Activated naive CD4-positive, alpha-beta T cell treated with anti-CD3 and anti-CD28 coated beads, Interleukin-2, amount 50 U/mL, for 24 hours (primary cell): ENCODE results near the gene IFNL2.
"Not testable (repeated sequence)": the region's sequence is repeated elsewhere in the genome, so short reads cannot be mapped to it uniquely, and the experiment has no call there.

Experiments used
- H3K27ac Mint-ChIP-seq: one replicate; pipeline ENCODE4 v1.8.0; 2021; ENCODE audit warnings: mild to moderate bottlenecking, mixed read lengths
- H3K27me3 Mint-ChIP-seq: one replicate; pipeline ENCODE4 v1.8.0; 2021; ENCODE audit warnings: mixed read lengths
- H3K36me3 Mint-ChIP-seq: one replicate; pipeline ENCODE4 v1.8.0; 2021; ENCODE audit warnings: mixed read lengths
- H3K4me1 Mint-ChIP-seq: one replicate; pipeline ENCODE4 v1.8.0; 2021; ENCODE audit warnings: mixed read lengths
- H3K4me3 Mint-ChIP-seq: one replicate; pipeline ENCODE4 v1.8.0; 2021; ENCODE audit warnings: mild to moderate bottlenecking, mixed read lengths
- H3K9me3 Mint-ChIP-seq: one replicate; pipeline ENCODE4 v1.8.0; 2021; ENCODE audit warnings: mixed read lengths

IFNL2 gene

DNA sequence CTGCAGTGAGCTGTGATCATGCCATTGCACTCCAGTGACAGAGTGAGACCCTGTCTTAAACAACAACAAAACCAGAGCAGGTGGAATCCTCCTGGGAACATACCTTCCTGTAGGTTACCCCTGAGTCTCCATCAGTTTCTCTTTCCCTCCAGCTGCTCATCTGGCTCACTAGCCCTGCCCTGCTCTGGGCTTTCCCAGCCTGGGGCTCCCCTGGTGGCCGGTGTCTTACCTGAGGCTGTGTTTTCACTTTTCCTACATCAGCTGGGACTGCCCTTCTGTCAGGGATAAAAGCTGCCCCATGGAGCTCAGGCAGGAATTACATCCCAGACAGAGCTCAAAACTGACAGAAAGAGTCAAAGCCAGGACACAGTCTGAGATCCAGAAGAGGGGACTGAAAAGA lies at the start of gene IFNL2:
TSS of gene IFNL2 (plus strand) at position 312 of the 400 bp plus-strand sequence. CDS start 173 bp downstream, outside the sequence.
- H3K4me1 Mint-ChIP-seq, H3K27ac Mint-ChIP-seq, H3K36me3 Mint-ChIP-seq, H3K4me3 Mint-ChIP-seq, H3K9me3 Mint-ChIP-seq: not testable (repeated sequence)
- peaks cover 13% of the 10 kb centered on the region for H3K27me3 Mint-ChIP-seq

DNA sequence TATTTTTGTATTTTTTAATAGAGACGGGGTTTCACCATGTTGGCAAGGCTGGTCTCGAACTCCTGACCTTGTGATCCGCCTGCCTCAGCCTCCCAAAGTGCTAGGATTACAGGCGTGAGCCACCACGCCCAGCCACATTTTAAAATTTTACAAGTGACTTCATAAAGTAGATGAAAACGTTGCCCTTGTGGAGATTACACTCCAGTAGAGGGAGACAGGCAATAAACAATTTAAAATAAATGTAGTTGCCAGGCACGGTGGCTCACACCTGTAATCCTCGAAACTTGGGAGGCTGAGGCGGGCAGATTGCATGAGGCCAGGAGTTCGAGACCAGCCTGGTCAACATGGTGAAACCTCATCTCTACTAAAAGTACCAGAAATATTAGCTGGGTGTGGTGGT lies 49.1 kb upstream of the IFNL2 start:
- not testable (repeated sequence) for H3K4me3 Mint-ChIP-seq, H3K9me3 Mint-ChIP-seq, H3K4me1 Mint-ChIP-seq, H3K36me3 Mint-ChIP-seq, H3K27ac Mint-ChIP-seq
- peaks cover 14% of the 10 kb centered on the region for H3K27me3 Mint-ChIP-seq

DNA sequence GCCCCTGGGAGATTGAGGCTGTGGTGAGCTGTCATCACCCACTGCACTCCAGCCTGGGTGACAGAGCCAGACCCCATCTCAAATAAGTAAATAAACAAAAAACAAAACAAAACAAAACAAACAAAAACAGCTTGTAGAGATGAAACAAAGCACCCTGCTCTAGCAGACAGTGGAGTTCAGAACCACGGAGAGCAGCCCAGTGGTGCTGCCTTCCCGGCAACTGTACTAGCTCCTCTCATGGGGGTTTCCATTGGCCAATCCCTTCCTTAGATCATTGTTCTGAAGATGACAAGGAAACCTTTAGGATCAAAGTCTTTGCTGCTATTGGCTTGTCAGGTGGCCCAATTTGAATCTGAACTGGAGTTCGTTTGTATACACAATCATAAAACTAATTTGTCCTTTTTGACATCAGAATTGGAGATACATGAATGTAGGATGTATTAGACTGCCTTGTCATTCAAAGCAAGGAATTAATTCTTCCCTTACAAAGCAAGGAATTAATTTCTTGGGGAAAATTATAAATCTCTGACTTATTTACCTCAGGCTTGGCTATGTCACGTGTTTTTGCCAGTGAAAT lies 44.4 kb upstream of the IFNL2 start:
- H3K4me1 Mint-ChIP-seq = no peaks in the 10 kb centered on the region
- no peaks in the 10 kb centered on the region for H3K9me3 Mint-ChIP-seq
- no peak overlapping the region for H3K4me3 Mint-ChIP-seq
- peaks cover 16% of the 10 kb centered on the region for H3K27me3 Mint-ChIP-seq
- H3K27ac Mint-ChIP-seq = no peak overlapping the region
- peaks cover 2% of the 10 kb centered on the region for H3K36me3 Mint-ChIP-seq

- no peaks in the 10 kb centered on the region for H3K9me3 Mint-ChIP-seq
- peaks cover 12% of the 10 kb centered on the region for H3K27me3 Mint-ChIP-seq
- no peak overlapping the region for H3K27ac Mint-ChIP-seq
- H3K36me3 Mint-ChIP-seq = peaks cover 2% of the 10 kb centered on the region
- H3K4me3 Mint-ChIP-seq = no peak overlapping the region
- H3K4me1 Mint-ChIP-seq = no peaks in the 10 kb centered on the region
Observed at GRCh38 chr19:39224910-39225309, 43.3 kb upstream of the IFNL2 start.

DNA sequence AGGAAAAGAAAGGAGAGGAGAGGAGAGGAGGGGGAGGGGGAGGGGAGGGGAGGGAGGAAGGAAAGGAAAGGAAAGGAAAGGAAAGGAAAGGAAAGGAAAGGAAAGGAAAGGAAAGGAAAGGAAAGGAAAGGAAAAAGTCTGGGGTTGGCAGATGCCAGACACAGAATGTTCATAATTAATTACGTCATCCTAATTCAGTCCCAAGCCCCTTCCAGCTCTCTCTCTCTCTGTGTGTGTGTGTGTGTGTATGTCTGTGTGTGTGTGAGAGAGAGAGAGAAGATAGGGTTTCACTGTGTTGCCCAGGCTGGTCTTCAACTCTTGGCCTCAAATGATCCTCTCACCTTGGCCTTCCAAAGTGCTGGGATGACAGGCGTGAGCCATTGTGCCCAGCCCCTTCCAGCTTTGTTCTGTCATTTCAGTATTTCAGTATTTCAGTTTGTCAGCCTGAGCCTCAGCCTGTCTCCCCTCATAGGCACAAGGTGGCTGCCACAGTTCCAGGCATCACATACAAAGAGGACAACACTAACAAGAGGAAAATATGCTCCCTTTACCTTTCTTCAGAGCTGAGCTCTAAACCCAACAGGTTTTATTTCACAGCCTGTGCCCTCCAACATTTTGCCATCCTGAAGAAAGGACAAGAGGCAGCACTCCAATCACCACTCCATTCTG lies 38.0 kb upstream of the IFNL2 start:
- H3K4me3 Mint-ChIP-seq = no peak overlapping the region
- H3K9me3 Mint-ChIP-seq = no peaks in the 10 kb centered on the region
- H3K4me1 Mint-ChIP-seq = no peaks in the 10 kb centered on the region
- H3K27ac Mint-ChIP-seq = no peak overlapping the region
- H3K27me3 Mint-ChIP-seq = no peaks in the 10 kb centered on the region
- H3K36me3 Mint-ChIP-seq = peaks cover 2% of the 10 kb centered on the region

- Mint-ChIP-seq H3K9me3 (no peaks in the 10 kb centered on the region), H3K36me3 (no peaks in the 10 kb centered on the region), H3K4me1 (peaks cover 19% of the 10 kb centered on the region), H3K27ac (no peak overlapping the region), H3K27me3 (no peaks in the 10 kb centered on the region), H3K4me3 (no peak overlapping the region)
Observed at GRCh38 chr19:39232708-39233107, 35.5 kb upstream of the IFNL2 start.

GRCh38 chr19:39236527-39236926 lies 31.7 kb upstream of the IFNL2 start:
- Mint-ChIP-seq H3K27me3 (no peaks in the 10 kb centered on the region), H3K4me3 (peak overlapping the region; percentile 34), H3K36me3 (no peaks in the 10 kb centered on the region), H3K4me1 (peaks cover 34% of the 10 kb centered on the region), H3K9me3 (no peaks in the 10 kb centered on the region), H3K27ac (peak overlapping the region; percentile 81)

DNA sequence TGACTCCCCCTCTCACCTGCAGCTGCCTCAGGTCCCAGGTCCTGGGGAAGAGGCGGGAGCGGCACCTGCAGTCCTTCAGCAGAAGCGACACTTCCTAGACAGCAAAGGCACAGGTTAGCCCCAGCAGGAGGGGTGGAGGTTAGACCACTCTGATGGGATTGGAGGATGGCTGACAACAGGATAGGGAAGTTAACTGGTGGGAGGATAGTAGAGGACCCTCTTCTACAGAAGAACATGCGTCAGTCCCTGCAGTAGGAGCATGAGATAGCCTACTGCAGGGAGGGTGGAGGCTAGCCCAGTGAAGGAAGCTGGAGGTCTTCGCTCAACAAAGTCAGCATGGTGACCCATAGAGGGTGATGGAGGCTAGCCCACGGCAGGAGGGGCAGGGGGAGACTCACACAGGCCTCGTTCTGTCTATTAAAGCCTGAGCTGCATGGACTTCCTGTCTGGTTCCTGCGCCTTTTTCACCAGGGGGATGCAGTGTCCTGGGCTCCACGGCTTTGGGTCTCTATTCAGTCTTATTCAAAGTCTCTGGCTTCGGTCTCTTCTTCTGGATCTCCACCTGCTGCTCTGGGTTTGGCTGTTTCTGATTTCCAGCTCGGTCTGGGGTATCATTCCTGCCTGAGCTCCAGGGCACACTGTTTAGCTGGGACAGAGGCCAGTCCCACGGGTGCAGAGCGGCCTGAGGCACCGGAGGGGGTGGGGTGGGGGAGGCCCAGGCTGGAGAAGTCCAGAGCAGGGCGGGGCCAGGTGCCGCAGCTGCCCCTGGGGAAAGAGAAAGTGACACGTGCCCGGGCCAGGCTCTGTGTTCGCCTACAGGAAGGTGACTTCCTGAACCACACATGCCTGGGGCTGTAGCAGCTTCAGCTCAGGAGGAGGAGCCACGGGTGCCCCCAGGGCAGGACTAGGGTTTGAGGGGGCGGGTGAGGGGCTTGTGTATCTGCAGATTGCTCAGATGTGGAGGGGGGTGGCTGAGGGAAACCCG lies 30.7 kb upstream of the IFNL2 start:
- Mint-ChIP-seq H3K4me1 (peaks cover 34% of the 10 kb centered on the region), H3K27ac (peak overlapping the region; percentile 95), H3K27me3 (no peaks in the 10 kb centered on the region), H3K9me3 (no peaks in the 10 kb centered on the region), H3K4me3 (peak overlapping the region; percentile 77), H3K36me3 (no peaks in the 10 kb centered on the region)

- Mint-ChIP-seq H3K4me3 (peak overlapping the region; percentile 77), H3K9me3 (no peaks in the 10 kb centered on the region), H3K27me3 (no peaks in the 10 kb centered on the region), H3K4me1 (peaks cover 34% of the 10 kb centered on the region), H3K36me3 (no peaks in the 10 kb centered on the region), H3K27ac (peak overlapping the region; percentile 95)
Observed at GRCh38 chr19:39238209-39238608, 30.0 kb upstream of the IFNL2 start.

DNA sequence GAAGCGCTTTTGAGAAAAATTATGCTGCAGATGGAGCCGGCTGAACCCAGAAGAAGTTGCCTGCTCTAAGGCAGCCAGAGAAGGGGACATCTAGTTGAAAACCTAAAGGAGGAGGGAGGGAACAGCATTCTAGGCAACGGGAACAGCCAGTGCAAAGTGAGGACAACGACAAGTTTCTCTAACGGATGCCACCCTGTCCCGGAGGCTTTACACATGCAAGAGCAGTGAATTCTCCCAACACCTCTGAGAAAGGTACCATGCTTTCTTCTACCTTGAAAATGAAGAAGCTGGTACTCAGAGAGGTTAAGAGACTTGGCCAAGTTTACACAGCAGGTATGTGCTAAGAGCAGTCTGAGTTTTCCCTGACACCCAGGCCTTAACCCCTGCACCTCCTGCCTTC lies 29.3 kb upstream of the IFNL2 start:
- no peak overlapping the region for H3K27ac Mint-ChIP-seq
- no peak overlapping the region for H3K4me3 Mint-ChIP-seq
- no peaks in the 10 kb centered on the region for H3K27me3 Mint-ChIP-seq
- H3K36me3 Mint-ChIP-seq = no peaks in the 10 kb centered on the region
- H3K4me1 Mint-ChIP-seq = peaks cover 34% of the 10 kb centered on the region
- no peaks in the 10 kb centered on the region for H3K9me3 Mint-ChIP-seq

GRCh38 chr19:39240421-39240820 lies 27.8 kb upstream of the IFNL2 start:
- no peaks in the 10 kb centered on the region for H3K36me3 Mint-ChIP-seq
- H3K9me3 Mint-ChIP-seq = no peaks in the 10 kb centered on the region
- no peaks in the 10 kb centered on the region for H3K27me3 Mint-ChIP-seq
- no peak overlapping the region for H3K27ac Mint-ChIP-seq
- no peak overlapping the region for H3K4me3 Mint-ChIP-seq
- peaks cover 34% of the 10 kb centered on the region for H3K4me1 Mint-ChIP-seq

- H3K4me1 Mint-ChIP-seq, H3K27ac Mint-ChIP-seq, H3K9me3 Mint-ChIP-seq, H3K27me3 Mint-ChIP-seq, H3K36me3 Mint-ChIP-seq, H3K4me3 Mint-ChIP-seq: not testable (repeated sequence)
Observed at GRCh38 chr19:39243741-39244140, 24.5 kb upstream of the IFNL2 start.

GRCh38 chr19:39244410-39245100 lies 23.6 kb upstream of the IFNL2 start, which contains the start of gene IFNL3:
Gene IFNL3 (minus strand): TSS chr19:39245006. CDS start chr19:39244967, 39 bp downstream.
- not testable (repeated sequence) for H3K9me3 Mint-ChIP-seq, H3K27me3 Mint-ChIP-seq, H3K4me3 Mint-ChIP-seq, H3K36me3 Mint-ChIP-seq, H3K27ac Mint-ChIP-seq, H3K4me1 Mint-ChIP-seq

- not testable (repeated sequence) for H3K27me3 Mint-ChIP-seq, H3K4me1 Mint-ChIP-seq, H3K36me3 Mint-ChIP-seq, H3K4me3 Mint-ChIP-seq, H3K27ac Mint-ChIP-seq, H3K9me3 Mint-ChIP-seq
Observed at GRCh38 chr19:39245166-39245565, 23.0 kb upstream of the IFNL2 start.

GRCh38 chr19:39246951-39247669 lies 21.1 kb upstream of the IFNL2 start:
- no peak overlapping the region for H3K27ac Mint-ChIP-seq
- peaks cover 4% of the 10 kb centered on the region for H3K4me1 Mint-ChIP-seq
- no peaks in the 10 kb centered on the region for H3K9me3 Mint-ChIP-seq
- peaks cover 1% of the 10 kb centered on the region for H3K27me3 Mint-ChIP-seq
- no peak overlapping the region for H3K4me3 Mint-ChIP-seq
- H3K36me3 Mint-ChIP-seq = no peaks in the 10 kb centered on the region
